ENCODE data around the gene ASCL5.

DNA sequence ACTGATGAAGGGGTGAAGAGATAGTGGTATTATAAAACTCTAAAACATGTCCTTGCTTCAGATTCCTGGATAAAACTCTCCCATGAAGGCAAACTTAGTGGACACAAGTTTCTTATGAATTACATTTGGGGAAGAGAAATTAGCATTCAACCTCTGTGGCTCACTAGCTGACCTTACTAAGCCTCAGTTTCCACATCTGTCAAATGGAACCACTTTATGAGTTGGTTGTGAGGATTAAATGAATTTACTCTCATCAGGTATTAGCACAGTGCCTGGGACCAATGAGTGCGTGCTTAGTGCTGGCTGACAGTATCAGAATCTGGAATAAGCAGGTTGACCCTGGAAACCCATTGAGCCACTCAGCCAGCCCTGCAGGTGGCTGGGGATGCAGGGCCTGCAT is 17.3 kb downstream of the ASCL5 start:
- TF ChIP-seq CTCF (IDR thresholded peaks at IDR 0.05; ENCODE audit: insufficient read depth, low read length, poor library complexity, severe bottlenecking) (no peak), EZH2phosphoT487 (conservative IDR thresholded peaks at IDR 0.05; ENCODE audit: low read length) (no peak)
